ENCODE measurements around the gene SPCS3. TPM values are rescaled to one million over a fixed set of nuclear protein-coding genes. Genes with fewer than 3 reads are reported as not detected.

Gene SPCS3
- total RNA-seq, 1 experiment from 2014 or later: 128 TPM

DNA sequence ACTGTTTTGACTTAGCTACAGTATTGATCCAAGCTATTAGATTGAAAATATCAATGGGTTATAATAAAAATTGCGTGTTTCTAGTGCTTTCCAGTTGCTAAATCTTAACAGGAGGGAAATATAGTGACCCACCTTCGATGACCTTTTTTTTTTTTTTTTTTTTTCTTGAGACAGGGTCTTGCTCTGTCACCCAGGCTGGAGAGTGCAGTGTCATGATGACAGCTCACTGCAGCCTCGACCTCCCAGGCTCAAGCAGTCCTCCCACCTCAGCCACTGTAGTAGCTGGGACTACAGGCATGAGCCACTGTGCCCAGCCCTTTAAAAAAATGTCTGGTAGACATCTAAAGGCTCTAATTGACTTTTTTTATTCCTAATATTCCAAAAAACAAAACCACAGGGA, 47.0 kb upstream of the SPCS3 start:
- TF ChIP-seq, protein P1, sequence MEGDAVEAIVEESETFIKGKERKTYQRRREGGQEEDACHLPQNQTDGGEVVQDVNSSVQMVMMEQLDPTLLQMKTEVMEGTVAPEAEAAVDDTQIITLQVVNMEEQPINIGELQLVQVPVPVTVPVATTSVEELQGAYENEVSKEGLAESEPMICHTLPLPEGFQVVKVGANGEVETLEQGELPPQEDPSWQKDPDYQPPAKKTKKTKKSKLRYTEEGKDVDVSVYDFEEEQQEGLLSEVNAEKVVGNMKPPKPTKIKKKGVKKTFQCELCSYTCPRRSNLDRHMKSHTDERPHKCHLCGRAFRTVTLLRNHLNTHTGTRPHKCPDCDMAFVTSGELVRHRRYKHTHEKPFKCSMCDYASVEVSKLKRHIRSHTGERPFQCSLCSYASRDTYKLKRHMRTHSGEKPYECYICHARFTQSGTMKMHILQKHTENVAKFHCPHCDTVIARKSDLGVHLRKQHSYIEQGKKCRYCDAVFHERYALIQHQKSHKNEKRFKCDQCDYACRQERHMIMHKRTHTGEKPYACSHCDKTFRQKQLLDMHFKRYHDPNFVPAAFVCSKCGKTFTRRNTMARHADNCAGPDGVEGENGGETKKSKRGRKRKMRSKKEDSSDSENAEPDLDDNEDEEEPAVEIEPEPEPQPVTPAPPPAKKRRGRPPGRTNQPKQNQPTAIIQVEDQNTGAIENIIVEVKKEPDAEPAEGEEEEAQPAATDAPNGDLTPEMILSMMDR (conservative IDR thresholded peaks at IDR 0.05; ENCODE audit: low read depth, low read length): no peak
- TF ChIP-seq EZH2 (IDR thresholded peaks at IDR 0.05; ENCODE audit: borderline replicate concordance, low read depth, low read length, poor library complexity, severe bottlenecking): no peak
- Histone ChIP-seq H3K9me3 (ENCODE audit: low read depth, low read length, poor library complexity, severe bottlenecking) (no peaks in the 10 kb centered on the region), H3K27me3 (replicated peaks; ENCODE audit: insufficient read depth, low read depth, low read length, poor library complexity) (no peaks in the 10 kb centered on the region), H3K4me3 (ENCODE audit: low read depth, low read length, poor library complexity, severe bottlenecking) (no peak overlapping the region), H3K27ac (ENCODE audit: low read depth, low read length, poor library complexity, severe bottlenecking) (no peak overlapping the region), H3K4me1 (ENCODE audit: insufficient read depth, low read length, poor library complexity, severe bottlenecking) (no peaks in the 10 kb centered on the region), H3K36me3 (ENCODE audit: insufficient read depth, low read length, poor library complexity, severe bottlenecking) (no peaks in the 10 kb centered on the region)
- intact Hi-C loops (cut with micrococcal nuclease; ENCODE audit: unreplicated experiment): no loop called here
- POLR2A ChIA-PET (ENCODE audit: low non-redundant PET): no interaction called here
- CTCF ChIA-PET: no interaction called here
- no TSS peak for BruUV-seq (replicated peaks)
- no peak for DNase-seq (ENCODE audit: low spot score)

DNA sequence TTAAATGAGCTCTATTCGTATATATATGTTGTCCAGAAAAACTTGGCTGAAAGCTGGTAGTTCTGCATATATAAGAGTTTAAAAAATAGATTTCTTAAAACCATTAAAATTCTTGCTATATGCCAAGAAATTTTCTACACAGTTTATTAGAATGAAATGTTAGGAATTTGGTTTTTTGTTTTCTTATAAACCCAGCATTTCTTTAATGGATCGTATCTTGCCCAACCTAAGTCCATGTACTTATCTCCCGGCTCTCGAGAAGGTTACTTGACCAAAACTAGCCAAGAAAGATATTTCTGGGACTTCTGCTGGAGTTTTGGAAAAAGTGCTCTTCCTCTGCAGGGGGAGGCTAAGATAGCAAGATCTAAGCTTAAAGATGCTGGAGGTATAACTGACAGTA, 46.0 kb upstream of the SPCS3 start:
- H3K9me3 ChIP-seq (ENCODE audit: low read depth, low read length, poor library complexity, severe bottlenecking): no peaks in the 10 kb centered on the region
- H3K36me3 ChIP-seq (ENCODE audit: insufficient read depth, low read length, poor library complexity, severe bottlenecking): no peaks in the 10 kb centered on the region
- ChIA-PET CTCF (no interaction called here), POLR2A (ENCODE audit: low non-redundant PET) (no interaction called here)
- no peak overlapping the region for H3K4me3 ChIP-seq (ENCODE audit: low read depth, low read length, poor library complexity, severe bottlenecking)
- no peaks in the 10 kb centered on the region for H3K27me3 ChIP-seq (replicated peaks; ENCODE audit: insufficient read depth, low read depth, low read length, poor library complexity)
- H3K27ac ChIP-seq (ENCODE audit: low read depth, low read length, poor library complexity, severe bottlenecking): no peak overlapping the region
- DNase-seq (ENCODE audit: low spot score): no peak
- intact Hi-C loops (cut with micrococcal nuclease; ENCODE audit: unreplicated experiment): no loop called here
- TF ChIP-seq EZH2 (IDR thresholded peaks at IDR 0.05; ENCODE audit: borderline replicate concordance, low read depth, low read length, poor library complexity, severe bottlenecking): no peak
- TF ChIP-seq, protein P1 (conservative IDR thresholded peaks at IDR 0.05; ENCODE audit: low read depth, low read length): no peak
- BruUV-seq (replicated peaks): no TSS peak
- no peaks in the 10 kb centered on the region for H3K4me1 ChIP-seq (ENCODE audit: insufficient read depth, low read length, poor library complexity, severe bottlenecking)

DNA sequence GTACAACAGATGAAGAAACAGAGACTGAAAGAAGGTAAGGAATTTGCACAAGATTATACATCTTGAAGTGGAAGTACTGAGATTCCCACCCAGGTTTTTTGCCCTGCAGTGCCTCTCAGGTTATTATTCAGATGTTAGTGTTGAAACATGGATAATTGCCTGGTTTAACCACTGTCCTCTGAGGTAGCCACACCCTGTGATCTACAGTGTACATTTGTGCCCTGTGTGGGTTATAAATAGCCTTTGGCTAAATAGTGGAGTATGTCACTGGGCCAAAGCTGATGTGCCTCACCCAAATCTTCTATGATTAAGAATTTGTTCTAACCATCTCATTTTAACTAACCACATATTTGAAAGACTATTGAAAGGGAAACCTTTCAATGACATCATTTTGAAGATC, 45.3 kb upstream of the SPCS3 start:
- H3K4me1 ChIP-seq (ENCODE audit: insufficient read depth, low read length, poor library complexity, severe bottlenecking): no peaks in the 10 kb centered on the region
- TF ChIP-seq EZH2 (IDR thresholded peaks at IDR 0.05; ENCODE audit: borderline replicate concordance, low read depth, low read length, poor library complexity, severe bottlenecking): no peak
- TF ChIP-seq, protein P1 (conservative IDR thresholded peaks at IDR 0.05; ENCODE audit: low read depth, low read length): no peak
- no peak overlapping the region for H3K27ac ChIP-seq (ENCODE audit: low read depth, low read length, poor library complexity, severe bottlenecking)
- BruUV-seq (replicated peaks): no TSS peak
- intact Hi-C loops (cut with micrococcal nuclease; ENCODE audit: unreplicated experiment): no loop called here
- H3K27me3 ChIP-seq (replicated peaks; ENCODE audit: insufficient read depth, low read depth, low read length, poor library complexity): no peaks in the 10 kb centered on the region
- DNase-seq (ENCODE audit: low spot score): no peak
- no peak overlapping the region for H3K4me3 ChIP-seq (ENCODE audit: low read depth, low read length, poor library complexity, severe bottlenecking)
- no peaks in the 10 kb centered on the region for H3K9me3 ChIP-seq (ENCODE audit: low read depth, low read length, poor library complexity, severe bottlenecking)
- CTCF ChIA-PET: no interaction called here
- POLR2A ChIA-PET (ENCODE audit: low non-redundant PET): no interaction called here
- no peaks in the 10 kb centered on the region for H3K36me3 ChIP-seq (ENCODE audit: insufficient read depth, low read length, poor library complexity, severe bottlenecking)

Measured in A673 (cell line).